Umbilical cord (tissue), 2 donors: Measurements from ENCODE around the gene TUBA3D. TPM values are rescaled to one million over a fixed set of nuclear protein-coding genes. Genes with fewer than 3 reads are reported as not detected.
"Not testable (repeated sequence)": the region's sequence is repeated elsewhere in the genome, so short reads cannot be mapped to it uniquely, and the experiment has no call there.

Experiments
- DNase-seq: peaks from one replicate; pipeline ENCODE4 v3.0.0-alpha.2; 2015; ENCODE audit warnings: low spot score
- total RNA-seq: library from RNA; depleted of rRNA; stranded (reverse); fragments of >200 nt; gene quantifications from one replicate; pipeline ENCODE4 v1.2.3, GENCODE V29; 2014; ENCODE audit warnings: low replicate concordance; ENCODE audit not compliant: insufficient read depth

The TUBA3D gene
- total RNA-seq, result 5.3 TPM

GRCh38 chr2:131475831-131476230, at the start of gene TUBA3D:
TSS of gene TUBA3D (plus strand) at chr2:131476119. CDS start at chr2:131476200, 81 bp downstream.
- no peak for DNase-seq

- DNase-seq, result no peak
Observed at GRCh38 chr2:131426727-131427126, 49.2 kb upstream of the TUBA3D start.

GRCh38 chr2:131431336-131431735, 44.6 kb upstream of the TUBA3D start:
- no peak for DNase-seq

GRCh38 chr2:131440742-131441468, 35.0 kb upstream of the TUBA3D start:
- DNase-seq, result not testable (repeated sequence)

- DNase-seq, result not testable (repeated sequence)
Observed at GRCh38 chr2:131444736-131445514, 31.0 kb upstream of the TUBA3D start.

- not testable (repeated sequence) for DNase-seq
Observed at GRCh38 chr2:131445515-131445797, 30.5 kb upstream of the TUBA3D start.

GRCh38 chr2:131445896-131446295, 30.0 kb upstream of the TUBA3D start:
- no peak for DNase-seq

GRCh38 chr2:131447981-131448380, 27.9 kb upstream of the TUBA3D start:
- DNase-seq, result not testable (repeated sequence)

- DNase-seq, result not testable (repeated sequence)
Observed at GRCh38 chr2:131451265-131451949, 24.5 kb upstream of the TUBA3D start.

- not testable (repeated sequence) for DNase-seq
Observed at GRCh38 chr2:131454914-131455313, 21.0 kb upstream of the TUBA3D start.

- DNase-seq, result not testable (repeated sequence)
Observed at GRCh38 chr2:131467722-131468121, 8.2 kb upstream of the TUBA3D start.

- DNase-seq, result not testable (repeated sequence)
Observed at GRCh38 chr2:131470944-131471343, 5.0 kb upstream of the TUBA3D start.

GRCh38 chr2:131471624-131472023, 4.3 kb upstream of the TUBA3D start:
- not testable (repeated sequence) for DNase-seq

GRCh38 chr2:131473266-131473665, 2.7 kb upstream of the TUBA3D start:
- not testable (repeated sequence) for DNase-seq

- DNase-seq, result not testable (repeated sequence)
Observed at GRCh38 chr2:131476363-131476762, 444 bp downstream of the TUBA3D start.

- not testable (repeated sequence) for DNase-seq
Observed at GRCh38 chr2:131477227-131477626, 1.3 kb downstream of the TUBA3D start.

- not testable (repeated sequence) for DNase-seq
Observed at GRCh38 chr2:131478074-131478849, 2.3 kb downstream of the TUBA3D start.

- not testable (repeated sequence) for DNase-seq
Observed at GRCh38 chr2:131478850-131479461, 3.0 kb downstream of the TUBA3D start.

GRCh38 chr2:131480351-131480750, 4.4 kb downstream of the TUBA3D start:
- not testable (repeated sequence) for DNase-seq

GRCh38 chr2:131482506-131483155, 6.7 kb downstream of the TUBA3D start:
- not testable (repeated sequence) for DNase-seq
